ENCODE measurements around the gene COL26A1. TPM values are rescaled to one million over a fixed set of nuclear protein-coding genes. Genes with fewer than 3 reads are reported as not detected.

COL26A1 gene
- total RNA-seq, 1 donor from 2014 or later = 128 TPM

DNA sequence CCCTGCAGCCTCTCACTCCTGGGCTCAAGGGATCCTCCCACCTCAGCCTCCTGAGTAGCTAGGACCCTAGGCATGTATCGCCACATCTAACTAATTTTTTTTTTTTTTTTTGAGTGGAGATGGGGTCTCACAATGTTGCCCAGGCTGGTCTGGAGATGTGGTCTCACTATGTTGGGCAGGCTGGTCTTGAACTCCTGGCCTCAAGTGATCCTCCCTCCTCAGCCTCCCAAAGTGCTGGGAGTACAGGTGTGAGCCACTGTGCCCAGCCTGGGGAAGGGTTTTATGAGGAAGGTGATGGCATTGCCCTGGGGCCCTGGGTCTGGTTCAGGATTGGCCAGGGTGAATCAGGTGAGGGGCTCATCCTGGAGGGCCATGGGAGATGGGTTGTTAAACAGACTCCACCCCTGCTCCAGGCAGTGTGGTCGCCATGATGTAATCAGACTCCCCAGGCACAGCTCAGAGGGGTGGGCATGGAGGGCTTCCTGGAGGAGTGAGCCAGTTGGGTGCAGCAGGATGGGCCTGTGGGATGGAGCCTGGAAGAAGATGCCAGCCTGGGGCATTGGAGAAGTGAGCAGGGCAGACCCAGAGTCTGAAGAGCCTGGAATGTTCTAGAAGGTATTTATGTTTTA, 183.7 kb downstream of the COL26A1 start:
- H3K36me3 Mint-ChIP-seq (ENCODE audit: unreplicated experiment) = peaks cover 10% of the 10 kb centered on the region
- peaks cover 4% of the 10 kb centered on the region for H3K4me1 Mint-ChIP-seq (ENCODE audit: unreplicated experiment)
- no peak overlapping the region for H3K4me3 Mint-ChIP-seq (ENCODE audit: unreplicated experiment)
- H3K9me3 Mint-ChIP-seq (ENCODE audit: unreplicated experiment) = no peaks in the 10 kb centered on the region
- DNase-seq (ENCODE audit: extremely low spot score, unreplicated experiment) = no peak
- H3K27me3 Mint-ChIP-seq (ENCODE audit: unreplicated experiment) = no peaks in the 10 kb centered on the region
- TF ChIP-seq CTCF (IDR thresholded peaks at IDR 0.05) = no peak
- no peak overlapping the region for H3K27ac Mint-ChIP-seq (ENCODE audit: unreplicated experiment)

DNA sequence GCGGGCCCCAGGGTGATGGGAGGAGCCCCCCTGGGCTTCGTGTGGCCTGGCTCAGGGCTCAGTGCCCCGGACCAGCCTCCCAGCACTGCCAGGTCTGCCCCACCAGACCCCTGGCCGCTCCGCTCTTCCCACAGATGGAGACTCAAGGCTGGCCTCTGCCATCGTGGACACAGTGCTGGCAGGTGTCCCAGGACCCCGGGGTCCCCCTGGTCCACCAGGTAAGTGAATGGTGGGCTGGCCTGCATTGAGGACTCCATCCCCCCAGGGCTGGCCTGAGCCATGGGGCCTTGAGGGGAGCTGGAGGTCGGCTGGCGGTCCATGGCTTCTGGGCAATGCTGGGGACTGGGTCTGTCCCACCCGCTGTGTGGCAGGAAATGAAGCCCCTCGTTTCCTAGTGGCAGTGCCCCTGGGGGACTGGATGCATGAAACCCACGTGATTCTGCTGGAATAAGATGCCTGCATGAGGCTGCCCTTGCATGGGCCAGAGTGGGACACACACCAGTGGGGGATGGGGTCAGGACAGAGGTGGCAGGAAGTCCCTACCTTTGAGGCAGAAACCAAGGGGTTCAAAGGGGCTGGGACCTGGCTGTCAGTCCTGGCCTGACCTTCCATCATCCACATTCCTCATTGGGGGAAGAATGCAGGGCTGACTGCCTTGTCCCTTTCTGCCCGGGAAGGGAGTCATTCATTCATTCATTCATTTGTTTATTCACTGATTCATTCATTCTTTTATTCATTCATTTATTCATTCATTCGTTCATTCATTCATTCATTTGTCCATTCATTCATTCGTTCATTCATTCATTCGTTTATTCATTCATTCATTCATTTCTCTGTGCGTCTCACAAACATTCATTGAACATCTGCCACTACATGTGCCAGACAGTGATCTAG, 184.6 kb downstream of the COL26A1 start:
- no peak overlapping the region for H3K27ac Mint-ChIP-seq (ENCODE audit: unreplicated experiment)
- no peak for TF ChIP-seq CTCF (IDR thresholded peaks at IDR 0.05)
- no peak for DNase-seq (ENCODE audit: extremely low spot score, unreplicated experiment)
- peaks cover 4% of the 10 kb centered on the region for H3K4me1 Mint-ChIP-seq (ENCODE audit: unreplicated experiment)
- peaks cover 10% of the 10 kb centered on the region for H3K36me3 Mint-ChIP-seq (ENCODE audit: unreplicated experiment)
- no peaks in the 10 kb centered on the region for H3K9me3 Mint-ChIP-seq (ENCODE audit: unreplicated experiment)
- no peak overlapping the region for H3K4me3 Mint-ChIP-seq (ENCODE audit: unreplicated experiment)
- no peaks in the 10 kb centered on the region for H3K27me3 Mint-ChIP-seq (ENCODE audit: unreplicated experiment)

DNA sequence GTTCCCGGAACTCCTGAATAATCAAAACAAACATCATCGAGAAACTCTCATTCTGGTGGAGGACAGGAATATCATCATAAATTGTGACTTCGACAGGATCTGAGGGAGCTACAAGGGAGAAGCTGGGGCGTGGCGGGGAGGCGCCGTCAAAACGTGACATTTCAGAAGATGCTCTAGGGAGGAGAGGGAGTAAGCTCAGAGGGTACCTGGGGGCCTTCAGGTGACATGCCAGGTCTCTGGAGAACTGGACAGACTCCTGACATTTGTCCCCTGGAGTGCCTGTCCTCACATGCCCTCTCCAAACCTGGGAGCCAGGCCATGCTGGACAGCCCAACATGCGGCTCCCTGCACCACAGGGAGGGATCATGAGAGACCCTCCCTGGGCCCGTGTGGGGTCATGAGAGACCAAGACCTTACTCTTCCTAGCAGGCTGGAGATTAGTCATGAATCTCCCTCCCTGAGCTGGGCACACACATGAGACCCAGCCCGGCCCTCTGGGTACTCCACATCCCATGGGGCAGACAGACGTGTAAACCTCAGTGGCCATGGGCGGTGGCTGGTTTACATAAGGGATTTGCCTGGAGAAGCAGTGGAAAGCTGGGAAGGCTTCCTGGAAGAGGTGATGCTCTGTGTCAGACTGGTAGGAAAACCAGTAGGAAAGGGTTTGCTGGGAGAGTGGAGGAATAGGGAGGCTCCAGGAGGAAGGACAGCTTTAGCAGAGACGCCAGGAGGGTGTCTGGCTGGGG, 185.4 kb downstream of the COL26A1 start:
- no peaks in the 10 kb centered on the region for H3K9me3 Mint-ChIP-seq (ENCODE audit: unreplicated experiment)
- no peak for DNase-seq (ENCODE audit: extremely low spot score, unreplicated experiment)
- H3K36me3 Mint-ChIP-seq (ENCODE audit: unreplicated experiment) = peaks cover 10% of the 10 kb centered on the region
- H3K4me3 Mint-ChIP-seq (ENCODE audit: unreplicated experiment) = no peak overlapping the region
- peaks cover 2% of the 10 kb centered on the region for H3K4me1 Mint-ChIP-seq (ENCODE audit: unreplicated experiment)
- no peak for TF ChIP-seq CTCF (IDR thresholded peaks at IDR 0.05)
- H3K27me3 Mint-ChIP-seq (ENCODE audit: unreplicated experiment) = no peaks in the 10 kb centered on the region
- no peak overlapping the region for H3K27ac Mint-ChIP-seq (ENCODE audit: unreplicated experiment)

DNA sequence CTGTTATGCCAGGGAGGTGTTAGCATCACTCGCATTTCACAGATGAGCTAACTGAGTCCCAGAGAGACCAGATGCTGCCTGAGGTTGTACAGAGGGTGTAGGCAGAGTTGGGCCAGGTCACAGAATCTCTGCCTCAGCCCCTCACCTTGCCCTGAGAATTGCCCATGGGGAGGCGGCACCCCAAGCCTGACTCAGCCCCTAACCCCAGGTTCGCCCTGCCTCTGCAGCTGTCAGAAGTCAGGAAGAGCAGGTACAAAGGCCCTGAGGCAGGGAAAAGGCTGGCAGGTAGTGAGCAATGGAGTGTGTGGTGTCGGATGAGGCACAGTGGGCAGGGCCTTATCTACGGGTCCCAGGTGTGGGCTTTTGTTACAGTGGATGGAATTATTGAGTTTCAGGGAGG, 187.1 kb downstream of the COL26A1 start:
- Mint-ChIP-seq H3K36me3 (ENCODE audit: unreplicated experiment) (peaks cover 14% of the 10 kb centered on the region), H3K27me3 (ENCODE audit: unreplicated experiment) (no peaks in the 10 kb centered on the region), H3K9me3 (ENCODE audit: unreplicated experiment) (no peaks in the 10 kb centered on the region), H3K4me1 (ENCODE audit: unreplicated experiment) (peaks cover 2% of the 10 kb centered on the region), H3K4me3 (ENCODE audit: unreplicated experiment) (no peak overlapping the region), H3K27ac (ENCODE audit: unreplicated experiment) (no peak overlapping the region)
- TF ChIP-seq CTCF (IDR thresholded peaks at IDR 0.05) = no peak
- DNase-seq (ENCODE audit: extremely low spot score, unreplicated experiment) = no peak

All from osteocyte (in vitro differentiated cells).